HG02870 (cell line): ENCODE measurements around the gene VAV3.

ENCODE experiments used
- ATAC-seq: cut with Tn5 transposase; IDR thresholded peaks from one replicate; pipeline ENCODE4 v1.9.1; 2021; ENCODE audit warnings: mild to moderate bottlenecking, moderate library complexity; ENCODE audit not compliant: unreplicated experiment

VAV3 gene

GRCh38 chr1:107936498-107937481 lies 28.2 kb downstream of the VAV3 start:
- peak; percentile 32 for ATAC-seq

- ATAC-seq = peak; percentile 86
These were observed 29.4 kb downstream of the VAV3 start for GRCh38 chr1:107935396-107936064.

DNA sequence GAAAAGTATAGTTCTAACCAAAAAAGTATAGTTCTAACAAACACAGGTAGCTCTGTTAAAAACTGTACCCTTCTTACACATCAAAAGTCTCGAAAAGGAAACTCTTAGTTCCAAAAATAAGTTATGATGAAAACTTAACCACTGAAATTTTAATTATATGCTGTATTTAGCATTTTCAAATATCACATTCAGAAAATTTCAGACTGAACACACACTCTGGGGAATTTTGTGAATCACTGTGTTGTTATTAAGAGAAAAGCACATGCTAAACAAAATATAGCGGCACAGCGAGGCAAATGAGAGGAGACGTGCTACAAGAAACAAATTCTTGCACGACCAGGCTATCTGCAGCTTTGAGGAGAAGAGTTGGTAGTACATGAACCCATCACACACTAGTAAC lies 30.4 kb downstream of the VAV3 start:
- peak; percentile 30 for ATAC-seq

DNA sequence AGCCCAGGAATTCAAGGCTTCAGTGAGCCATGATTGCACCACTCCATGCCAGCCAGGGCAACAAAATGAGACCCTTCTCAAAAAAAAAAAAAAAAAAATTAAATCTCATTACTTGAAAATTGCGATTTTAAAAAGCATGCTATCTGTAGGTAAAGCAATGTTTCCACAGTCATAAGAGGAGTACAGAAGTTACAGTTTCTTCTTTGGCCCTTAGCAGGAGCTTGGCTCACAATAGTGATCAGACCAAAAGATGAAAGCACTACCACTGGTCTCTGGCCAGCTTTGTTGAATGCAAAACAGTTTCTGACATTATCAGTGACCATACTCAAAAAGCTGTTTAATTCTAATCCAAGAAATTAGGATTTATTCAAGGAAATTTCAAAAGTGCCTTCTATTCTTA lies 31.2 kb downstream of the VAV3 start:
- peak; percentile 29 for ATAC-seq

- no peak for ATAC-seq
These were observed 34.7 kb downstream of the VAV3 start for GRCh38 chr1:107930292-107930691.

DNA sequence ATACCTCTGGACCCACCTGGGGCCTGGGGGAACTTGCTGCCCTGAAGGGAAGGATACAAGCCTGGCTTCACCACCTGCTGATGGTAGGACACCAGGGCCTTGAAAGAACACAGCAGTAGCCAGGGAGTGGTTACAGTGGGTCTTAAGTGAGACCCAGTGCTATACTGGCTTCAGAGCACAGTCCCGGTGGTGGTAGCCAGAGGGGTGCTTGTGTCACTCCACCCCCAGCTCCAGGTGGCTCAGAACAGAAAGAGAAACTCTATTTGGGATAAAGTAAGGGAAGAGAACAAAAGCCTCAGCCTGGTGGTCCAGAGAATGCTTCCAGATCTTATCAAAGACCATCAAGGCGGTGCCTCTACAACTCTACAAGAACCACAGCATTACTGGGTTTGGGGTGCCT lies 37.2 kb downstream of the VAV3 start:
- ATAC-seq = no peak

GRCh38 chr1:107926436-107927080 lies 38.4 kb downstream of the VAV3 start:
- ATAC-seq = no peak

GRCh38 chr1:107925565-107925964 lies 39.4 kb downstream of the VAV3 start:
- ATAC-seq = no peak

DNA sequence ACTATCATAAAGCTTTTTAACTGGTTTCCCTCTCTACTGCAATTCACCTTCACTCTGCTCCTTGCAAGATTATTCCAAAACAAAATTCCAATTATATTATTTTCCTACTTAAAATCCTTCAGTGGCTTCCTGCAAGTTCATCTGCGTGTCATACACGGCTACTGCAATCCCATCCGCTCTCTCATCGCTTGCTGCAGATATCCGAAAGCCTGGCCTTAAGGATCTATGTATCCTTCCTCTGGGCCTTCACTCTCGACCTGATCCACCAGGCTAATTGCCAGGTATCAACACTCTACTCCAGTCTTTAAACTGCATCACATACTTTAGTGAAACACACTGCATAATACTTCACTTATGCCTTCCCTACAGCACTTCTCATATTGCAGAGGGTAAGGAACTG lies 44.0 kb downstream of the VAV3 start:
- no peak for ATAC-seq

- ATAC-seq = no peak
These were observed 44.4 kb downstream of the VAV3 start for GRCh38 chr1:107920561-107920960.

GRCh38 chr1:107919953-107920352 lies 45.0 kb downstream of the VAV3 start:
- ATAC-seq = no peak

- no peak for ATAC-seq
These were observed 50.7 kb downstream of the VAV3 start for GRCh38 chr1:107914119-107914765.

- ATAC-seq = no peak
These were observed 52.3 kb downstream of the VAV3 start for GRCh38 chr1:107912656-107913055.

DNA sequence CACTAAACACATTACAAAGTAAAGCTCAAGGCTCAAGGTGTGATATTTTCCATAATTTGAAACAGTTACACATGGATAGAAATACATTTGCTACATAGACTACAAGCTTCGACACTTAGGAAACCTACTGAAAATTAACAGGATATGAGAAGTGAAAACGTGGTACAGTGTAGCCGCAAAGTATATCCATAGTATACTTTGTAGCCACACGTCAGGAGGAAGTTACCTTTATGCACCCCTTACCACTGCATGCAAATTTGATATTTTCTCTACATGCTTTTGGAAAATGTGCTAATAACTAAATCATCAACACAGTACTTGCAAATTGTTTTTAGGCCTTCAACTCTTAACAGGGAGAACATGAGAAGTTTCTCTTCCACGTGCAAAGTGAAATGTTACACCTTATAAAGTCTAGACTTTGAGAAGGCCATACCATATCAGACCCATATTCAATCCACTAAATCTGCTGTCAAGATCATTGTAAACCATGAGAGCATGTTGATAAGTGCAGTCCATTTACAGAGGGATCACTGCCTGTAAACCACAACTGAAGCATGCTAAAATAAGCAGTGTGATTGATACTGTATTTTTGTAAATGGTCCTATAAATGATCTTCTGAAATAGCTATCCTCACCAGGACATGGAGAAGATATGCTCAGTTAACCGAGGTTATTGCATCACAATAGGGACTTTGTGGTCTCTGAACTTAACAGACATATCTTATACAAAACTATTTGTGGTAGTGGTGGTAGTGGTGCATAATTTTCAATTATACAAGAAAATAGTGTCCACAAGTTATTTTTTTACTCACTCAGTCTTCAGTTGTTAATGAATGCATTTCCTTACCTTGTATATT lies 64.7 kb downstream of the VAV3 start:
- peak; percentile 79 for ATAC-seq

- ATAC-seq = no peak
These were observed 65.3 kb downstream of the VAV3 start for GRCh38 chr1:107899655-107900054.

DNA sequence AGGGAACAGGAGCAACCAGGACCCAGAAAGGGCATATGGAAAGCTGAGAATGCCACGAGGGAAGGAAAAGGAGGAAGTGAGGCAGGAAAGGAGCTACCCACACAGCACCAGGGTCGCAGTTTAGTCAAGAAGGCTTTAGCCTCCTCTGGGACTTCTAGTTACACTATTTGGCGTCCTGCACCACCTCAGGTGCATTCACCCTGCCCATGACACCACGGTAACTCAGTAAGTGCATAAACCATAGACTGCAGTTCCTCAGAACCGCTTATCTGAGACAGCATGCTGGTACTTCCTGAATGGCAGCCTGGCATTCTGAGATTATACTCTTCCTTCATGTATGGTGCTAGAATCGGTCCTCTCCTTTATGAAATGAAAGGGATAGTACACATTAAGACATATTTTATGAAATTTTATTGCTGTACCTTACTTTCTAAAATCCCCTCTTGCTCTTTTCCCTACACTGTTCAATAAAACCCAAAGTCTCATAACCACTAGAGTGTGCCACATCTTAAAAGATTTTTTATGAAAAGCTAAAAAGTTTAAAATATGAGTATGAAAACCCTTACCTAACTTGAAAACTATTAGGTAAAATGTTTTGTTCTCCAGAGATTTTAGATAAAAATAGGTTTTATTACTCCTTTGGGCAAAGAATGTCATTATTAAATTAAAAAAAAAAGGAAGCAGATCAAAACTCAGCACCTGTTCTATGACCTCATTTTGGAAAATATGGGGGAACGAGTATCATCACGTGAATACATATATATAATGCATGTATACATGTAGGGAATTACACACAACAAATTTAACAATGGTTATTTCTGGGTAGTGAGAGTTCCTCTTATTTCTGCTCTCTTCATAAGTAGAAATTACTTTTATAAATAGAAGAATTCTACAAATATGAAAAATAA lies 67.3 kb downstream of the VAV3 start:
- no peak for ATAC-seq

DNA sequence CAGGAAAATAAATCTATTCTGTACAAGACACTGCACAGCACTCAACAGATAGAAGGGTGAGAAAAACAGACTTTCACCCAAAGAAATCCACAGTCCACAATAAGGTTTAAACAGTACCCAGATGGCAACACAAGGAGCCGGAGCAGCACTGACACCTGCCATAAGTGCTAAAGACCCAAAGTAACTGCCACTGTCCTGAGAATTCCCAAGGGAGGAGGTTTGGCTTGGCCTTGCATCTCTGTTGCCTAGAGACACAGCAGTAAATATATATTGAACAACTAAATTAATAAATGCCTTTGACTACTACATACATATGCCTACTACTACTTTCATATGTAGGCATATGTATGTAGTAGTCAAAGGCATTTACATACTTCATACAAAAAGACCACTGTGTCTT lies 68.0 kb downstream of the VAV3 start:
- ATAC-seq = no peak

GRCh38 chr1:107896401-107896800 lies 68.6 kb downstream of the VAV3 start:
- no peak for ATAC-seq
